HepG2 (cell line): Measurements from ENCODE around the gene GRK6. TPM values are rescaled to one million over a fixed set of nuclear protein-coding genes. Genes with fewer than 3 reads are reported as not detected.

Source experiments
- EP300 ChIP-seq, 3 experiments: sonication (generic) in 1 of 3; formaldehyde crosslinking in 1 of 3; IDR thresholded peaks; 2 replicates each; pipeline versions ENCODE4 v1.5.1 to v1.6.1; 2011 to 2020; ENCODE audit warnings: low read depth in 2 of 3, low read length in 2 of 3, borderline replicate concordance in 1 of 3, improper control_type of control experiment in 1 of 3, mild to moderate bottlenecking in 1 of 3, missing genetic modification reagents in 1 of 3, moderate library complexity in 1 of 3
- FOXP1 ChIP-seq, 2 experiments: fragments of 450-650 bp in 1 of 2; IDR thresholded peaks; 2 replicates each; pipeline ENCODE4 v1.6.1; 2017 to 2018; ENCODE audit warnings: antibody characterized with exemption in 1 of 2
- HMG20B ChIP-seq: conservative IDR thresholded peaks from 2 replicates; pipeline ENCODE4 v1.6.1; 2016; ENCODE audit warnings: missing genetic modification reagents, missing compliant biosample characterization
- NR2F1 ChIP-seq, 2 experiments: fragments of 450-650 bp in 1 of 2; formaldehyde crosslinking in 1 of 2; IDR thresholded peaks; 2 replicates each; pipeline versions ENCODE4 v1.5.0 to v1.6.1; 2016 to 2020; ENCODE audit warnings: mild to moderate bottlenecking in 1 of 2, missing compliant biosample characterization in 1 of 2, missing genetic modification reagents in 1 of 2, moderate library complexity in 1 of 2
- PPARG ChIP-seq: conservative IDR thresholded peaks from 2 replicates; pipeline ENCODE4 v1.6.1; 2016; ENCODE audit warnings: missing biosample characterization, missing genetic modification reagents
- SOX5 ChIP-seq: IDR thresholded peaks from 2 replicates; pipeline ENCODE4 v1.6.1; 2016; ENCODE audit warnings: borderline replicate concordance
- ZFP90 ChIP-seq: sonication (generic); formaldehyde crosslinking; IDR thresholded peaks from 2 replicates; pipeline ENCODE4 v1.8.0; 2022; ENCODE audit warnings: missing genetic modification reagents, mild to moderate bottlenecking, inconsistent platforms, borderline replicate concordance
- ZNF746 ChIP-seq: sonication (generic); formaldehyde crosslinking; IDR thresholded peaks from 2 replicates; pipeline ENCODE4 v1.8.0; 2022; ENCODE audit warnings: mild to moderate bottlenecking, missing genetic modification reagents
- ZNF75D ChIP-seq: sonication (generic); formaldehyde crosslinking; IDR thresholded peaks from 2 replicates; pipeline ENCODE4 v1.8.1; 2023; ENCODE audit warnings: missing genetic modification reagents, mild to moderate bottlenecking, borderline replicate concordance
- ZNF775 ChIP-seq: sonication (generic); formaldehyde crosslinking; IDR thresholded peaks from 2 replicates; pipeline ENCODE4 v1.4.0; 2020; ENCODE audit warnings: missing genetic modification reagents, mild to moderate bottlenecking, moderate library complexity, borderline replicate concordance
- ZSCAN12 ChIP-seq: sonication (generic); formaldehyde crosslinking; IDR thresholded peaks from 2 replicates; pipeline ENCODE4 v1.9.0; 2021; ENCODE audit warnings: mild to moderate bottlenecking, missing genetic modification reagents
- polyA plus RNA-seq, 8 experiments: library from polyadenylated mRNA; depleted of rRNA in 3 of 8; stranded (reverse) in 7 of 8; unstranded in 1 of 8; fragments of >200 nt; fragmentation: Illumina TruSeq in 4 of 8; extraction: Trizol in 4 of 8; gene quantifications; 2 replicates each; pipeline versions ENCODE4 v1.2.1 to v1.2.3, GENCODE V29; 2011 to 2016; ENCODE audit warnings: low read depth in 4 of 8, missing spikeins in 1 of 8, mixed read lengths in 1 of 8; ENCODE audit not compliant: insufficient read depth in 1 of 8
- total RNA-seq, 5 experiments: library from RNA; depleted of rRNA; stranded (reverse); fragments of >200 nt; fragmentation: Illumina TruSeq; extraction: Trizol; gene quantifications; 2 replicates each; pipeline ENCODE4 v1.2.3, GENCODE V29; 2016; ENCODE audit warnings: low read depth in 1 of 5
- TF ChIP-seq, protein P1 (sequence below): sonication (generic); formaldehyde crosslinking; IDR thresholded peaks from 2 replicates; pipeline ENCODE4 v1.4.0; 2020; ENCODE audit warnings: missing genetic modification reagents
- TF ChIP-seq, protein P2 (sequence below), 2 experiments: fragments of 450-650 bp in 1 of 2; sonication (generic) in 1 of 2; formaldehyde crosslinking in 1 of 2; IDR thresholded peaks; 2 replicates each; pipeline versions ENCODE4 v1.6.1 to v1.8.0; 2016 to 2022; ENCODE audit warnings: antibody characterized with exemption in 1 of 2, mild to moderate bottlenecking in 1 of 2, missing genetic modification reagents in 1 of 2
- TF ChIP-seq, protein P3 (sequence below): sonication (generic); formaldehyde crosslinking; IDR thresholded peaks from 2 replicates; pipeline ENCODE4 v1.4.0; 2020; ENCODE audit warnings: missing genetic modification reagents

Gene GRK6
- total and polyA plus RNA-seq, 2 of the 13 experiments (the other 11 are each of a cell fraction or from before 2014, with no cell fraction given): 13.2 to 19.9 TPM

DNA sequence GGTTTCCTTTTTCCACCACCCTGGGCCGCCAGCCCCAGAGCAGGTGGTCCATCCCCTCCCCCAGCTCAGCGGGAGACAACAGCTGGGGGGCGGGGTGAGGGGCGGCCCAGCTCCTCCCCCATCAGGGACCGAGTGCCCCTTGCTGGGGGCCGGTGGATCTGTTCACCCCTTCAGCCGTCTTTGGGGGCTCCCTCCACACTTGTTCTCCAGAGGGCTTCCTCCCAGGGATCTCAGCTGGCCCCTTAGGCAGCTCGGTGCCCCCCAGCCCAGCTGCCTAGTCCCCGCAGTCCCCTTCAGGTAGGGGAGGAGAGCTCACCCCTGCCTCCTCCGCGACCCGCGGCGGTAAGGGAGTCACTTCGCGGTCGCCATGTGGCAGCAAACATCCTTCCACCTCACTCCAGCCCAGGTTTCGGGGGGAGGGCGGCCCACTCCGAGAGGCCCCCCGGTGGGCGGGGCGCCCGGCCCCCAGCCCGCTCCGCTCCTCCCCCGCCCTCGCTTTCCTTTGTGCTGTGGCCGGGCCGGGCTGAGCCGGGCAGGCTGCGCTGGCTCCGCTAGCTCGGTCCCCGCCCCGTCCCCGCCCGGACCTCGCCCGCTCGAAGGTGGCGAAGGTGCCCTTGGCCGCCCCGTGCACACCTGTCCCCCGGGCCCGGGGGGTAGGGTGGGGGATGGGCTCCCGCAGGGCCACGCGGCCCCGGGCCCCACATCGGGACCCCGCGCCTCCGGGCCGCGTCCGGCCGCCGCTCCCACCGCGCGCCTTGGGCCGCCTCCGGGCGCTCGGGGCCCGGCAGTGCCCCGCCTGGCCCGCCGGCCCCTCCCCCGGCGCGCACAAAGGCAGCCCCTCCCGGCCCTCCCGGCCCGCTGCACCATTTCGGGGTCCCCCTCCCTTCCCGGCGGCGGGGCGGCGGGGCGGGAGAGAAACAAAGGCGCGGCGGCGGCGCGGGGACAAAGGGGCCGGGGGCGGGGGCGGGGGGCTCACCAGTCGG lies 46.3 kb downstream of the GRK6 start (continued):
- TF ChIP-seq PPARG (CRISPR knock-in tag) (no peak), HMG20B (CRISPR knock-in tag) (no peak), ZNF746 (CRISPR knock-in tag) (no peak), ZNF775 (no peak), EP300 (IDR thresholded peaks at IDR 0.05; ENCODE audit: low read depth in 2 of 2, low read length in 2 of 2) (no peak), EP300 (CRISPR knock-in tag; IDR thresholded peaks at IDR 0.05; ENCODE audit: borderline replicate concordance) (no peak), NR2F1 (CRISPR knock-in tag; IDR thresholded peaks at IDR 0.05) (no peak), ZSCAN12 (CRISPR knock-in tag) (no peak), ZFP90 (CRISPR knock-in tag) (no peak), ZNF75D (no peak), FOXP1 (IDR thresholded peaks at IDR 0.05) (no peak), FOXP1 (CRISPR knock-in tag; IDR thresholded peaks at IDR 0.05) (no peak), SOX5 (CRISPR knock-in tag) (no peak)
- TF ChIP-seq, protein P1, sequence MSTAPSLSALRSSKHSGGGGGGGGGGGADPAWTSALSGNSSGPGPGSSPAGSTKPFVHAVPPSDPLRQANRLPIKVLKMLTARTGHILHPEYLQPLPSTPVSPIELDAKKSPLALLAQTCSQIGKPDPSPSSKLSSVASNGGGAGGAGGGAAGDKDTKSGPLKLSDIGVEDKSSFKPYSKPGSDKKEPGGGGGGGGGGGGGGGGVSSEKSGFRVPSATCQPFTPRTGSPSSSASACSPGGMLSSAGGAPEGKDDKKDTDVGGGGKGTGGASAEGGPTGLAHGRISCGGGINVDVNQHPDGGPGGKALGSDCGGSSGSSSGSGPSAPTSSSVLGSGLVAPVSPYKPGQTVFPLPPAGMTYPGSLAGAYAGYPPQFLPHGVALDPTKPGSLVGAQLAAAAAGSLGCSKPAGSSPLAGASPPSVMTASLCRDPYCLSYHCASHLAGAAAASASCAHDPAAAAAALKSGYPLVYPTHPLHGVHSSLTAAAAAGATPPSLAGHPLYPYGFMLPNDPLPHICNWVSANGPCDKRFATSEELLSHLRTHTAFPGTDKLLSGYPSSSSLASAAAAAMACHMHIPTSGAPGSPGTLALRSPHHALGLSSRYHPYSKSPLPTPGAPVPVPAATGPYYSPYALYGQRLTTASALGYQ (CRISPR knock-in tag): no peak
- TF ChIP-seq, protein P2, sequence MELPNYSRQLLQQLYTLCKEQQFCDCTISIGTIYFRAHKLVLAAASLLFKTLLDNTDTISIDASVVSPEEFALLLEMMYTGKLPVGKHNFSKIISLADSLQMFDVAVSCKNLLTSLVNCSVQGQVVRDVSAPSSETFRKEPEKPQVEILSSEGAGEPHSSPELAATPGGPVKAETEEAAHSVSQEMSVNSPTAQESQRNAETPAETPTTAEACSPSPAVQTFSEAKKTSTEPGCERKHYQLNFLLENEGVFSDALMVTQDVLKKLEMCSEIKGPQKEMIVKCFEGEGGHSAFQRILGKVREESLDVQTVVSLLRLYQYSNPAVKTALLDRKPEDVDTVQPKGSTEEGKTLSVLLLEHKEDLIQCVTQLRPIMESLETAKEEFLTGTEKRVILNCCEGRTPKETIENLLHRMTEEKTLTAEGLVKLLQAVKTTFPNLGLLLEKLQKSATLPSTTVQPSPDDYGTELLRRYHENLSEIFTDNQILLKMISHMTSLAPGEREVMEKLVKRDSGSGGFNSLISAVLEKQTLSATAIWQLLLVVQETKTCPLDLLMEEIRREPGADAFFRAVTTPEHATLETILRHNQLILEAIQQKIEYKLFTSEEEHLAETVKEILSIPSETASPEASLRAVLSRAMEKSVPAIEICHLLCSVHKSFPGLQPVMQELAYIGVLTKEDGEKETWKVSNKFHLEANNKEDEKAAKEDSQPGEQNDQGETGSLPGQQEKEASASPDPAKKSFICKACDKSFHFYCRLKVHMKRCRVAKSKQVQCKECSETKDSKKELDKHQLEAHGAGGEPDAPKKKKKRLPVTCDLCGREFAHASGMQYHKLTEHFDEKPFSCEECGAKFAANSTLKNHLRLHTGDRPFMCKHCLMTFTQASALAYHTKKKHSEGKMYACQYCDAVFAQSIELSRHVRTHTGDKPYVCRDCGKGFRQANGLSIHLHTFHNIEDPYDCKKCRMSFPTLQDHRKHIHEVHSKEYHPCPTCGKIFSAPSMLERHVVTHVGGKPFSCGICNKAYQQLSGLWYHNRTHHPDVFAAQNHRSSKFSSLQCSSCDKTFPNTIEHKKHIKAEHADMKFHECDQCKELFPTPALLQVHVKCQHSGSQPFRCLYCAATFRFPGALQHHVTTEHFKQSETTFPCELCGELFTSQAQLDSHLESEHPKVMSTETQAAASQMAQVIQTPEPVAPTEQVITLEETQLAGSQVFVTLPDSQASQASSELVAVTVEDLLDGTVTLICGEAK (IDR thresholded peaks at IDR 0.05): no peak
- TF ChIP-seq, protein P2 (CRISPR knock-in tag; IDR thresholded peaks at IDR 0.05): no peak
- TF ChIP-seq, protein P3, sequence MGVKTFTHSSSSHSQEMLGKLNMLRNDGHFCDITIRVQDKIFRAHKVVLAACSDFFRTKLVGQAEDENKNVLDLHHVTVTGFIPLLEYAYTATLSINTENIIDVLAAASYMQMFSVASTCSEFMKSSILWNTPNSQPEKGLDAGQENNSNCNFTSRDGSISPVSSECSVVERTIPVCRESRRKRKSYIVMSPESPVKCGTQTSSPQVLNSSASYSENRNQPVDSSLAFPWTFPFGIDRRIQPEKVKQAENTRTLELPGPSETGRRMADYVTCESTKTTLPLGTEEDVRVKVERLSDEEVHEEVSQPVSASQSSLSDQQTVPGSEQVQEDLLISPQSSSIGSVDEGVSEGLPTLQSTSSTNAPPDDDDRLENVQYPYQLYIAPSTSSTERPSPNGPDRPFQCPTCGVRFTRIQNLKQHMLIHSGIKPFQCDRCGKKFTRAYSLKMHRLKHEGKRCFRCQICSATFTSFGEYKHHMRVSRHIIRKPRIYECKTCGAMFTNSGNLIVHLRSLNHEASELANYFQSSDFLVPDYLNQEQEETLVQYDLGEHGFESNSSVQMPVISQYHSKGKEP (CRISPR knock-in tag): no peak
